Neural cell (in vitro differentiated cells): ENCODE data around the gene WNT7A.

Experiments
- EZH2 ChIP-seq: fragments of 200-600, 300-800 bp; shearing (Covaris generic), sonication (generic); IDR thresholded peaks from 2 replicates; pipeline ENCODE4 v1.6.1; 2014; ENCODE audit warnings: antibody characterized with exemption, low read length, borderline replicate concordance, mild to moderate bottlenecking; ENCODE audit not compliant: insufficient read depth, poor library complexity, severe bottlenecking
- MXI1 ChIP-seq: fragments of 450-650 bp; conservative IDR thresholded peaks from 2 replicates; pipeline ENCODE4 v1.6.1; 2014; ENCODE audit warnings: antibody characterized with exemption, mild to moderate bottlenecking; ENCODE audit not compliant: poor library complexity, severe bottlenecking
- TF ChIP-seq, protein P1 (sequence below): fragments of 450-650 bp; IDR thresholded peaks from 2 replicates; pipeline ENCODE4 v1.5.1; 2014; ENCODE audit warnings: antibody characterized with exemption, mild to moderate bottlenecking, moderate library complexity; ENCODE audit not compliant: poor library complexity, severe bottlenecking

DNA sequence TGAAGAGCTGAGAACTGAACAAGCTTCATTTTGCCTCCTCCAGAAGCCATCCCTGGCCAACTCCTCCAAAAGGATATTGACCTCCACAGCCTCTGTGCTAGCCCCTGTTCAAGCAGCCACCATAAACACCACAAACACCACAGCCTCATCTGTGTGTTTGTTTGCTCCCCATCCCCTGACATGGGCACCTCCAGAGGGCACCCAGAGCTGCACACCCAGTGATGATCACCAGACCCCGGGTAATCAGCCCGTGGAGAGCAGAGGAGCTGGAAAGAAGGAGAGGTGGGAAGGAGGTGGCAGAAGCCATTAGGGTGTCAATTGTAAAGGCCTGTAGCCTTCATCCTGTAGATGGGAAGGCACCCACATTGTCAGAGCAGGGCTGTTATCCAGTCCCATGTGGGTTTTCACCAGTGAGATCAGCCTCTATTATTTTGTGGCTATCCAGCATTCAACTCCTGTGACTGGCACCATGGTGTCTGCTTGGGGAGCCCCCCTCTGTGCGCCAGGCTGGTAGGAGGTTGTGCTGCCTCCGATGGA is 6.8 kb upstream of the WNT7A start:
- TF ChIP-seq EZH2 (no peak), MXI1 (no peak)
- TF ChIP-seq, protein P1, sequence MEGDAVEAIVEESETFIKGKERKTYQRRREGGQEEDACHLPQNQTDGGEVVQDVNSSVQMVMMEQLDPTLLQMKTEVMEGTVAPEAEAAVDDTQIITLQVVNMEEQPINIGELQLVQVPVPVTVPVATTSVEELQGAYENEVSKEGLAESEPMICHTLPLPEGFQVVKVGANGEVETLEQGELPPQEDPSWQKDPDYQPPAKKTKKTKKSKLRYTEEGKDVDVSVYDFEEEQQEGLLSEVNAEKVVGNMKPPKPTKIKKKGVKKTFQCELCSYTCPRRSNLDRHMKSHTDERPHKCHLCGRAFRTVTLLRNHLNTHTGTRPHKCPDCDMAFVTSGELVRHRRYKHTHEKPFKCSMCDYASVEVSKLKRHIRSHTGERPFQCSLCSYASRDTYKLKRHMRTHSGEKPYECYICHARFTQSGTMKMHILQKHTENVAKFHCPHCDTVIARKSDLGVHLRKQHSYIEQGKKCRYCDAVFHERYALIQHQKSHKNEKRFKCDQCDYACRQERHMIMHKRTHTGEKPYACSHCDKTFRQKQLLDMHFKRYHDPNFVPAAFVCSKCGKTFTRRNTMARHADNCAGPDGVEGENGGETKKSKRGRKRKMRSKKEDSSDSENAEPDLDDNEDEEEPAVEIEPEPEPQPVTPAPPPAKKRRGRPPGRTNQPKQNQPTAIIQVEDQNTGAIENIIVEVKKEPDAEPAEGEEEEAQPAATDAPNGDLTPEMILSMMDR, result no peak
